Esophagus muscularis mucosa (tissue), 4 donors: Measurements from ENCODE around the gene PWWP2A. TPM values are rescaled to one million over a fixed set of nuclear protein-coding genes. Genes with fewer than 3 reads are reported as not detected.

Experiments
- DNase-seq: peaks from one replicate; pipeline ENCODE4 v3.0.0-alpha.2; 2017; ENCODE audit errors: extremely low spot score
- H3K27ac ChIP-seq, 4 donors: fragments of 200-600 bp; sonication (generic); replicated peaks in 1 of 4; 1 replicate in 3 of 4; 2 replicates in 1 of 4; pipeline ENCODE4 v1.5.1; 2016 to 2019; ENCODE audit warnings: mild to moderate bottlenecking in 1 of 4
- H3K27me3 ChIP-seq, 4 donors: fragments of 200-600 bp; sonication (generic); one replicate each; pipeline versions ENCODE4 v1.5.1 to v1.6.0; 2016 to 2019
- H3K36me3 ChIP-seq, 4 donors: fragments of 200-600 bp; sonication (generic); one replicate each; pipeline ENCODE4 v1.5.1; 2016 to 2019
- H3K4me1 ChIP-seq, 4 donors: fragments of 200-600 bp; sonication (generic); one replicate each; pipeline ENCODE4 v1.5.1; 2016 to 2019
- H3K4me3 ChIP-seq, 4 donors: fragments of 200-600 bp; sonication (generic); 1 replicate in 2 of 4; 2 replicates in 2 of 4; pipeline ENCODE4 v1.5.1; 2016 to 2019; ENCODE audit warnings: mild to moderate bottlenecking in 4 of 4, moderate library complexity in 1 of 4
- H3K9me3 ChIP-seq, 4 donors: fragments of 200-600 bp; sonication (generic); 1 replicate in 3 of 4; 2 replicates in 1 of 4; pipeline ENCODE4 v1.5.1; 2016 to 2019
- EP300 ChIP-seq: sonication (generic); formaldehyde crosslinking; IDR thresholded peaks from one replicate; pipeline ENCODE4 v1.6.1; 2017; ENCODE audit warnings: antibody characterized with exemption
- POLR2A ChIP-seq: fragments of 450-650 bp; IDR thresholded peaks from one replicate; pipeline ENCODE4 v1.6.1; 2017; ENCODE audit warnings: antibody characterized with exemption, moderate library complexity, mild to moderate bottlenecking, low read depth
- POLR2AphosphoS5 ChIP-seq, 2 donors: sonication (generic); formaldehyde crosslinking; IDR thresholded peaks; one replicate each; pipeline ENCODE4 v1.6.1; 2017; ENCODE audit warnings: antibody characterized with exemption in 2 of 2
- WGBS: methylation state at CpG from one replicate; pipeline ENCODE4 v1.1.5; 2018; 5-methylcytosine and 5-hydroxymethylcytosine counted together
- intact Hi-C: fragments of 100-400 bp; cut with DNase I; formaldehyde crosslinking; loops from one replicate; pipeline ENCODE4 v1.15.1; 2023
- total RNA-seq, 4 donors: library from RNA; depleted of rRNA; stranded (reverse); fragments of >200 nt; gene quantifications; one replicate each; pipeline versions ENCODE4 v1.1.0 to v1.2.1, GENCODE V29; 2016
- TF ChIP-seq, protein P1 (sequence below), 3 experiments: fragments of 200-600 bp in 2 of 3; fragments of 450-650 bp in 1 of 3; sonication (generic) in 2 of 3; IDR thresholded peaks; one replicate each; pipeline ENCODE4 v1.5.1; 2017 to 2019; ENCODE audit warnings: antibody characterized with exemption in 3 of 3, mild to moderate bottlenecking in 2 of 3, moderate library complexity in 1 of 3

Gene PWWP2A
- total RNA-seq, 4 donors from 2014 or later = 17.2 to 30.3 (median 24.2) TPM

DNA sequence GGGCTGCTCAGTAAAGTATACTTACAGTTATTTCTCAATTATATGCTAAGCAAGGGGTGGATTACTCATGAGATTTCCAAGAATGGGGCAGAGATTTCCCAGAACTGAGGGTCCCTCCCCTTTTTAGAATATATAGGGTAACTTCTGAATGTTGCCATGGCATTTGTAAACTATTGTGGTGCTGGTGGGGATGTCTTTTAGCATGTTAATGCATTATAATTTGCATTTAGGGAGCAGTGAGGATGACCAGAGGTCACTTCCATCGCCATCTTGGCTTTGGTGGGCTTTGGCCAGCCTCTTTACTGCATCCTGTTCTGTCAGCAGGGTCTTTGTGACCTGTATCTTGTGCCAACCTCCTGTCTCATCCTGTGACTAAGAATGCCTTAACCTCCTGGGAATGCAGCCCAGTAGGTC is 74.9 kb downstream of the PWWP2A start:
- Histone ChIP-seq H3K9me3 (no peaks in the 10 kb centered on the region), H3K27ac (no peak overlapping the region), H3K36me3 (peaks cover 11 to 77% (median 32%) of the 10 kb centered on the region in 4 donors), H3K27me3 (no peaks in the 10 kb centered on the region), H3K4me1 (peaks cover 0 to 6% (median 0%) of the 10 kb centered on the region in 4 donors), H3K4me3 (no peak overlapping the region)
- intact Hi-C loops = no loop called here
- no peak for DNase-seq
- 94% methylated on average over 1 of the region's 1 CpG for WGBS
- TF ChIP-seq POLR2AphosphoS5 (IDR thresholded peaks at IDR 0.05) (no peak), EP300 (no peak), POLR2A (no peak)
- TF ChIP-seq, protein P1, sequence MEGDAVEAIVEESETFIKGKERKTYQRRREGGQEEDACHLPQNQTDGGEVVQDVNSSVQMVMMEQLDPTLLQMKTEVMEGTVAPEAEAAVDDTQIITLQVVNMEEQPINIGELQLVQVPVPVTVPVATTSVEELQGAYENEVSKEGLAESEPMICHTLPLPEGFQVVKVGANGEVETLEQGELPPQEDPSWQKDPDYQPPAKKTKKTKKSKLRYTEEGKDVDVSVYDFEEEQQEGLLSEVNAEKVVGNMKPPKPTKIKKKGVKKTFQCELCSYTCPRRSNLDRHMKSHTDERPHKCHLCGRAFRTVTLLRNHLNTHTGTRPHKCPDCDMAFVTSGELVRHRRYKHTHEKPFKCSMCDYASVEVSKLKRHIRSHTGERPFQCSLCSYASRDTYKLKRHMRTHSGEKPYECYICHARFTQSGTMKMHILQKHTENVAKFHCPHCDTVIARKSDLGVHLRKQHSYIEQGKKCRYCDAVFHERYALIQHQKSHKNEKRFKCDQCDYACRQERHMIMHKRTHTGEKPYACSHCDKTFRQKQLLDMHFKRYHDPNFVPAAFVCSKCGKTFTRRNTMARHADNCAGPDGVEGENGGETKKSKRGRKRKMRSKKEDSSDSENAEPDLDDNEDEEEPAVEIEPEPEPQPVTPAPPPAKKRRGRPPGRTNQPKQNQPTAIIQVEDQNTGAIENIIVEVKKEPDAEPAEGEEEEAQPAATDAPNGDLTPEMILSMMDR (IDR thresholded peaks at IDR 0.05) = no peak

DNA sequence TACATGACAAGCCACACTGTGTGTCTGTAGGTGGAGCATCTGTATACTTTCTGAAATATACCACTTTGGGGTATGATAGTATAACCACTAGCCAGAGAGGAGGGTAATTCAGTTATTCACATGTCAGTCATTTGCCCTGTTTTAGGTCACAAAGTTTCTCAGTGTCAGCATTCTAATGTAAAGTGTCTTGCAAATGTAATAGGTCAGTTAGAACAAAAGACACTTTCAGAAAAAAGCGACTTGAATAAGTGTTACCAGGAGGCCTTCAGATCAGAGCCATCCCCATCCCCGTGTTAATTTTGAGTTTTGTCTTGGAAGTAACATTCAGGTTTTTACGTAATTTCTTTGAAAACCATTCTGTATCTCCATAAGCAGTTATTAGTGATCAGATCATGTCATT is 76.6 kb downstream of the PWWP2A start:
- 90% methylated on average over 3 of the region's 3 CpGs for WGBS
- Histone ChIP-seq H3K36me3 (peaks cover 11 to 82% (median 31%) of the 10 kb centered on the region in 4 donors), H3K27me3 (no peaks in the 10 kb centered on the region), H3K4me3 (no peak overlapping the region), H3K27ac (no peak overlapping the region), H3K4me1 (peaks cover 0 to 6% (median 0%) of the 10 kb centered on the region in 4 donors), H3K9me3 (no peaks in the 10 kb centered on the region)
- intact Hi-C loops = no loop called here
- DNase-seq = no peak
- TF ChIP-seq POLR2AphosphoS5 (IDR thresholded peaks at IDR 0.05) = no peak
- TF ChIP-seq, protein P1 (IDR thresholded peaks at IDR 0.05) = no peak
- TF ChIP-seq EP300 = no peak
- TF ChIP-seq POLR2A = no peak

Other genes with a start within 250 kb of the PWWP2A start
- gene ADRA1B, start 203.0 kb downstream of the PWWP2A start, total RNA-seq = 1 to 10 TPM; 1.7 to 3.2 (median 2.6) TPM
- 10 to 100 TPM; 45.4 to 59.4 (median 49.8) TPM for gene TTC1, start 110.3 kb downstream of the PWWP2A start, total RNA-seq
- not detected for gene FABP6, start 110.1 kb upstream of the PWWP2A start, total RNA-seq
- gene CCNJL, start 193.1 kb upstream of the PWWP2A start, total RNA-seq = 1 to 10 TPM in 3 of 4 donors, under 1 TPM in 1; 0.83 to 2.5 (median 1.3) TPM